H9 (cell line): ENCODE results near the gene COX4I2. TPM values are rescaled to one million over a fixed set of nuclear protein-coding genes. Genes with fewer than 3 reads are reported as not detected.
A peak's percentile ranks its signal among the peaks of the same experiment; 100 is the strongest.

Experiments used
- DNase-seq: peaks from one replicate; pipeline ENCODE4 v3.0.0-alpha.2; 2017
- H2AFZ ChIP-seq: one replicate; pipeline ENCODE4 v1.6.1; 2013; ENCODE audit warnings: mild to moderate bottlenecking, low read length, control low read depth, moderate library complexity
- H2AK5ac ChIP-seq: 2 replicates; pipeline ENCODE4 v1.6.1; 2013; ENCODE audit warnings: low read length, control low read depth, mixed read lengths; ENCODE audit not compliant: insufficient read length
- H2BK120ac ChIP-seq: one replicate; pipeline ENCODE4 v1.6.1; 2013; ENCODE audit warnings: low read depth, mild to moderate bottlenecking, low read length, control low read depth, inconsistent platforms; ENCODE audit not compliant: poor library complexity, severe bottlenecking
- H2BK12ac ChIP-seq: 2 replicates; pipeline ENCODE4 v1.6.1; 2013; ENCODE audit warnings: low read length, control low read depth, mixed read lengths, low read depth; ENCODE audit not compliant: insufficient read length
- H2BK15ac ChIP-seq: 2 replicates; pipeline ENCODE4 v1.6.1; 2013; ENCODE audit warnings: low read depth, low read length, control low read depth
- H2BK20ac ChIP-seq: one replicate; pipeline ENCODE4 v1.6.1; 2013; ENCODE audit warnings: low read depth, mild to moderate bottlenecking, low read length, control low read depth, inconsistent platforms; ENCODE audit not compliant: poor library complexity, severe bottlenecking
- H2BK5ac ChIP-seq: 2 replicates; pipeline ENCODE4 v1.6.1; 2013; ENCODE audit warnings: low read length, control low read depth, mixed read lengths; ENCODE audit not compliant: insufficient read length
- H3K14ac ChIP-seq: 2 replicates; pipeline ENCODE4 v1.6.1; 2013; ENCODE audit warnings: low read length, control low read depth; ENCODE audit not compliant: insufficient read depth
- H3K18ac ChIP-seq: 2 replicates; pipeline ENCODE4 v1.6.1; 2013; ENCODE audit warnings: low read depth, mild to moderate bottlenecking, mixed read lengths, low read length, control low read depth; ENCODE audit not compliant: insufficient read length
- H3K23ac ChIP-seq: 2 replicates; pipeline ENCODE4 v1.6.1; 2013; ENCODE audit warnings: low read length, control low read depth, mixed read lengths, low read depth; ENCODE audit not compliant: insufficient read length
- H3K23me2 ChIP-seq: 2 replicates; pipeline ENCODE4 v1.6.1; 2013; ENCODE audit warnings: low read depth, mild to moderate bottlenecking, mixed read lengths, low read length, control low read depth; ENCODE audit not compliant: insufficient read length, poor library complexity, severe bottlenecking
- H3K27ac ChIP-seq: 2 replicates; pipeline ENCODE4 v1.5.1; 2013; ENCODE audit warnings: low read length, control low read depth, mixed read lengths, low read depth; ENCODE audit not compliant: insufficient read length
- H3K27me3 ChIP-seq: 2 replicates; pipeline ENCODE4 v1.6.1; 2013; ENCODE audit warnings: low read length, control low read depth, inconsistent platforms; ENCODE audit not compliant: insufficient read depth
- H3K4ac ChIP-seq: 2 replicates; pipeline ENCODE4 v1.6.1; 2013; ENCODE audit warnings: low read depth, mild to moderate bottlenecking, control low read depth, inconsistent platforms, low read length, moderate library complexity
- H3K4me1 ChIP-seq: 2 replicates; pipeline ENCODE4 v1.6.1; 2013; ENCODE audit warnings: low read length, control low read depth, inconsistent platforms; ENCODE audit not compliant: insufficient read depth
- H3K4me2 ChIP-seq: 2 replicates; pipeline ENCODE4 v1.6.1; 2013; ENCODE audit warnings: low read length, control low read depth, mixed read lengths; ENCODE audit not compliant: insufficient read length, insufficient read depth
- H3K56ac ChIP-seq: 2 replicates; pipeline ENCODE4 v1.6.1; 2013; ENCODE audit warnings: low read depth, mild to moderate bottlenecking, mixed read lengths, low read length, control low read depth; ENCODE audit not compliant: insufficient read length
- H3K79me1 ChIP-seq: 2 replicates; pipeline ENCODE4 v1.6.1; 2013; ENCODE audit warnings: low read depth, mild to moderate bottlenecking, moderate library complexity, low read length, control low read depth, inconsistent platforms; ENCODE audit not compliant: insufficient read depth, poor library complexity, severe bottlenecking
- H3K79me2 ChIP-seq: 2 replicates; pipeline ENCODE4 v1.6.1; 2013; ENCODE audit warnings: low read length, control low read depth, inconsistent platforms; ENCODE audit not compliant: insufficient read depth
- H3K9ac ChIP-seq: 2 replicates; pipeline ENCODE4 v1.6.1; 2013; ENCODE audit warnings: low read length, control low read depth, mixed read lengths; ENCODE audit not compliant: insufficient read length; ENCODE audit errors: extremely low read depth
- H3K9me3 ChIP-seq: one replicate; pipeline ENCODE4 v1.6.1; 2013; ENCODE audit warnings: low read depth, low read length, inconsistent platforms; ENCODE audit not compliant: control insufficient read depth
- H3T11ph ChIP-seq: one replicate; pipeline ENCODE4 v1.6.1; 2013; ENCODE audit warnings: mild to moderate bottlenecking, low read length, control low read depth, inconsistent platforms
- H4K20me1 ChIP-seq: one replicate; pipeline ENCODE4 v1.6.1; 2013; ENCODE audit not compliant: control insufficient read depth, insufficient read length, insufficient read depth
- H4K5ac ChIP-seq: 2 replicates; pipeline ENCODE4 v1.6.1; 2013; ENCODE audit warnings: low read depth, mild to moderate bottlenecking, mixed read lengths, low read length, control low read depth; ENCODE audit not compliant: insufficient read length
- H4K8ac ChIP-seq: replicated peaks from 2 replicates; pipeline ENCODE4 v1.6.1; 2013; ENCODE audit warnings: low read length, control low read depth, mixed read lengths, low read depth; ENCODE audit not compliant: insufficient read length
- H4K91ac ChIP-seq: 2 replicates; pipeline ENCODE4 v1.6.1; 2013; ENCODE audit warnings: low read depth, mild to moderate bottlenecking, moderate library complexity, mixed read lengths, low read length, control low read depth; ENCODE audit not compliant: insufficient read length
- H3K27ac Mint-ChIP-seq, 3 experiments: 2 replicates in 2 of 3; 3 replicates in 1 of 3; pipeline ENCODE4 v1.8.0; 2020 to 2021; ENCODE audit warnings: mixed read lengths in 3 of 3, mild to moderate bottlenecking in 1 of 3, moderate library complexity in 1 of 3
- H3K27me3 Mint-ChIP-seq: 2 replicates; pipeline ENCODE4 v1.8.0; 2021; ENCODE audit warnings: low read depth, mild to moderate bottlenecking, moderate library complexity, mixed read lengths
- H3K36me3 Mint-ChIP-seq, 3 experiments: 2 replicates in 2 of 3; 3 replicates in 1 of 3; pipeline ENCODE4 v1.8.0; 2020 to 2021; ENCODE audit warnings: low read depth in 3 of 3, mixed read lengths in 3 of 3; ENCODE audit not compliant: insufficient read depth in 1 of 3
- H3K4me1 Mint-ChIP-seq, 2 experiments: 2 replicates each; pipeline ENCODE4 v1.8.0; 2020; ENCODE audit warnings: mixed read lengths in 2 of 2
- H3K4me3 Mint-ChIP-seq, 2 experiments: 2 replicates in 1 of 2; 3 replicates in 1 of 2; pipeline ENCODE4 v1.8.0; 2020 to 2021; ENCODE audit warnings: mild to moderate bottlenecking in 2 of 2, mixed read lengths in 2 of 2, moderate library complexity in 1 of 2
- H3K9me3 Mint-ChIP-seq, 2 experiments: 2 replicates in 1 of 2; 3 replicates in 1 of 2; pipeline ENCODE4 v1.8.0; 2020; ENCODE audit warnings: mild to moderate bottlenecking in 2 of 2, mixed read lengths in 2 of 2, moderate library complexity in 1 of 2
- WGBS: extraction: QIAGEN DNeasy Blood & Tissue Kit; methylation state at CpG from one replicate; pipeline ENCODE4 v1.1.7; 2013; ENCODE audit warnings: missing lambda C conversion rate, low lambda C conversion rate, mixed read lengths; ENCODE audit not compliant: insufficient read length; ENCODE audit errors: extremely low coverage; 5-methylcytosine and 5-hydroxymethylcytosine counted together
- microRNA-seq: library from miRNA; unstranded; fragments of <30 nt; microRNA quantifications from one replicate; pipeline ENCODE4, GENCODE V29; 2020; ENCODE audit warnings: borderline microRNAs expressed
- total RNA-seq: library from RNA; stranded (reverse); gene quantifications from 2 replicates; pipeline ENCODE4 v1.2.1, GENCODE V29; 2021
- TF ChIP-seq, protein P1 (sequence below): fragments of 200-600 bp; sonication (generic); conservative IDR thresholded peaks from 3 replicates; pipeline ENCODE4 v1.8.0; 2021; ENCODE audit warnings: antibody characterized with exemption, mild to moderate bottlenecking

The COX4I2 gene
- total RNA-seq, 1 experiment from 2014 or later: not detected

DNA sequence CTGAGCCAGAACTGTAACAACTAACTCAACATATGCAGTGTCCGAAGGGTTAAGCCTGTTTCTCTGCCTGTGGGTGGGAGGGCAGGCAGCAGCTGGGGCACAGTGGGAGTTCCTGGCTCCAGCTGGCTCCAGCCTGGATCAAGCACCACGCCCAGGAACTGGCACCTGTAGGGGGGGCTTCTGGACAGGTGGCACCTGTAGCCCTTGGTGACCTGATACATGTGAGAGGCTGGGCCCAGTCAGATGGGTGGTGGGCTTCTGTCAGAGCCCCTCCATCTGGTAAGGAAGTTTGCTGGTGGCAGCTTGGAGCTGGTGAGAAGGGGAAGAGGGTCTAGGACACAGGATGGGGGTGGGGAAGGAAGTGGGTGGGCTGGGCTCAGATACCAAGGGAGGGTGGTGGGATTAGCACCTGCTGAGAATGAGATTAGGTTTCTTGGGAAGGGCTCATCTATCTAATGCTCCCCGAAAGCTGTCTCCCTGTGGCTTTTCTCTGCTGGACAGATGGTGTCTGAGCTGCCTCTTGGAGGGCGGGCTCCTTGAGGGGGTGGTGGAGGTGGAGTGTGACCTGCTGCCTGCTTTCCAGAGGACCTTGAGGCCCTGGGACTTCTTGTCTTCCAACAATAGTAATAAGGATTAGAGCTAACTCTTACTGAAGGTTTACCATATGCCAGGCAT lies 56.4 kb downstream of the COX4I2 start:
- Histone ChIP-seq H2BK20ac (no peak overlapping the region), H4K5ac (no peak overlapping the region), H3K56ac (no peak overlapping the region), H3T11ph (no peak overlapping the region), H2BK120ac (no peak overlapping the region), H2BK5ac (no peak overlapping the region), H3K27ac (no peak overlapping the region), H3K9ac (no peak overlapping the region), H3K23me2 (peaks cover 3% of the 10 kb centered on the region), H2BK12ac (no peak overlapping the region), H3K23ac (no peak overlapping the region), H4K20me1 (no peaks in the 10 kb centered on the region), H3K4me2 (no peak overlapping the region), H2AFZ (no peak overlapping the region), H4K8ac (no peak overlapping the region), H3K4me1 (0 out of 2 replicates have a peak, but pooled peaks cover 9% of the 10 kb centered on the region), H4K91ac (no peak overlapping the region), H2BK15ac (no peak overlapping the region), H3K4ac (no peak overlapping the region), H3K27me3 (no peaks in the 10 kb centered on the region), H3K79me1 (peaks cover 3% of the 10 kb centered on the region), H3K9me3 (no peaks in the 10 kb centered on the region), H3K18ac (no peak overlapping the region), H2AK5ac (no peak overlapping the region), H3K14ac (0 out of 2 replicates have a peak overlapping the region, but pooled peaks have one; percentile 13), H3K79me2 (no peaks in the 10 kb centered on the region)
- Mint-ChIP-seq H3K27me3 (no peaks in the 10 kb centered on the region), H3K9me3 (no peaks in the 10 kb centered on the region), H3K27ac (peak overlapping the region in 2 of 3 experiments; percentile 69 to 76; a peak in 5 of 7 replicates), H3K4me3 (peak overlapping the region in 1 of 2 experiments; percentile 29; a peak in 3 of 5 replicates), H3K36me3 (peaks cover 4 to 35% (median 8%) of the 10 kb centered on the region in 3 experiments), H3K4me1 (peaks cover 52 to 55% of the 10 kb centered on the region in 2 experiments)
- TF ChIP-seq, protein P1, sequence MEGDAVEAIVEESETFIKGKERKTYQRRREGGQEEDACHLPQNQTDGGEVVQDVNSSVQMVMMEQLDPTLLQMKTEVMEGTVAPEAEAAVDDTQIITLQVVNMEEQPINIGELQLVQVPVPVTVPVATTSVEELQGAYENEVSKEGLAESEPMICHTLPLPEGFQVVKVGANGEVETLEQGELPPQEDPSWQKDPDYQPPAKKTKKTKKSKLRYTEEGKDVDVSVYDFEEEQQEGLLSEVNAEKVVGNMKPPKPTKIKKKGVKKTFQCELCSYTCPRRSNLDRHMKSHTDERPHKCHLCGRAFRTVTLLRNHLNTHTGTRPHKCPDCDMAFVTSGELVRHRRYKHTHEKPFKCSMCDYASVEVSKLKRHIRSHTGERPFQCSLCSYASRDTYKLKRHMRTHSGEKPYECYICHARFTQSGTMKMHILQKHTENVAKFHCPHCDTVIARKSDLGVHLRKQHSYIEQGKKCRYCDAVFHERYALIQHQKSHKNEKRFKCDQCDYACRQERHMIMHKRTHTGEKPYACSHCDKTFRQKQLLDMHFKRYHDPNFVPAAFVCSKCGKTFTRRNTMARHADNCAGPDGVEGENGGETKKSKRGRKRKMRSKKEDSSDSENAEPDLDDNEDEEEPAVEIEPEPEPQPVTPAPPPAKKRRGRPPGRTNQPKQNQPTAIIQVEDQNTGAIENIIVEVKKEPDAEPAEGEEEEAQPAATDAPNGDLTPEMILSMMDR: no peak; the same call in 2 of the 3 replicates
- WGBS: no CpG with 5 or more reads among the region's 4 CpGs
- DNase-seq: peak; percentile 41

Small RNA genes lying within 50 kb of the gene (microRNA-seq; reads per million reads assigned to microRNA genes)
- not detected for gene MIR3193

Other genes starting within 250 kb of the COX4I2 start
- gene DEFB119, start 247.3 kb upstream of the COX4I2 start, total RNA-seq: not detected in 2 replicates
- gene DEFB121, start 231.7 kb upstream of the COX4I2 start, total RNA-seq: not detected in 2 replicates
- gene DEFB123, start 197.3 kb upstream of the COX4I2 start, total RNA-seq: not detected in 2 replicates
- not detected in 2 replicates for gene DEFB124, start 162.8 kb upstream of the COX4I2 start, total RNA-seq
- gene REM1, start 162.6 kb upstream of the COX4I2 start, total RNA-seq: not detected in 2 replicates
- gene HM13, start 123.5 kb upstream of the COX4I2 start, total RNA-seq: 162 and 169 TPM in 2 replicates
- 355 and 360 TPM in 2 replicates for gene ID1, start 32.6 kb upstream of the COX4I2 start, total RNA-seq
- 105 and 109 TPM in 2 replicates for gene BCL2L1, start 85.0 kb downstream of the COX4I2 start, total RNA-seq
- 161 TPM in 2 replicates for gene TPX2, start 101.4 kb downstream of the COX4I2 start, total RNA-seq
- gene MYLK2, start 181.4 kb downstream of the COX4I2 start, total RNA-seq: 0.57 and 0.74 TPM in 2 replicates
- 0.22 TPM in 1 of 2 replicates, not detected in the other for gene FOXS1, start 207.7 kb downstream of the COX4I2 start, total RNA-seq
- 5.6 and 6.7 TPM in 2 replicates for gene DUSP15, start 232.6 kb downstream of the COX4I2 start, total RNA-seq
- gene TTLL9, start 232.7 kb downstream of the COX4I2 start, total RNA-seq: 0.13 and 0.20 TPM in 2 replicates